ENCODE results near the gene CHST12. TPM values are rescaled to one million over a fixed set of nuclear protein-coding genes. Genes with fewer than 3 reads are reported as not detected.
A peak's percentile ranks its signal among the peaks of the same experiment; 100 is the strongest.

Gene CHST12
- total RNA-seq, 2 donors from 2014 or later: 8.7 to 8.8 TPM

- intact Hi-C loops (cut with DNase I): no loop called here
- no peak for TF ChIP-seq CTCF (IDR thresholded peaks at IDR 0.05)
- H3K9ac ChIP-seq (ENCODE audit: low read depth in 2 of 2, low read length in 2 of 2): no peak overlapping the region
- no peak overlapping the region for H3K27ac ChIP-seq
- no peaks in the 10 kb centered on the region for H3K27me3 ChIP-seq
- no peaks in the 10 kb centered on the region for H3K9me3 ChIP-seq
- peak overlapping the region; percentile 36 for H3K4me3 ChIP-seq
- no peaks in the 10 kb centered on the region for H3K36me3 ChIP-seq
- peaks cover 7% of the 10 kb centered on the region for H3K4me1 ChIP-seq
- DNase-seq: no peak
These were observed 761 bp upstream of the CHST12 start for GRCh38 chr7:2402687-2403013.

- Histone ChIP-seq H3K9ac (ENCODE audit: low read depth in 2 of 2, low read length in 2 of 2) (peak overlapping the region; percentile 70 to 74), H3K27ac (peak overlapping the region; percentile 22), H3K27me3 (no peaks in the 10 kb centered on the region), H3K36me3 (no peaks in the 10 kb centered on the region), H3K4me3 (peak overlapping the region; percentile 87), H3K4me1 (peaks cover 7% of the 10 kb centered on the region), H3K9me3 (no peaks in the 10 kb centered on the region)
- no peak for TF ChIP-seq CTCF (IDR thresholded peaks at IDR 0.05)
- DNase-seq: peak; percentile 42
- intact Hi-C loops (cut with DNase I): no loop called here
These were observed 572 bp downstream of the CHST12 start for GRCh38 chr7:2403718-2404648.

GRCh38 chr7:2404714-2405119 is 1.3 kb downstream of the CHST12 start:
- Histone ChIP-seq H3K27me3 (no peaks in the 10 kb centered on the region), H3K4me1 (peaks cover 7% of the 10 kb centered on the region), H3K9me3 (no peaks in the 10 kb centered on the region), H3K36me3 (no peaks in the 10 kb centered on the region), H3K4me3 (peak overlapping the region; percentile 87), H3K27ac (no peak overlapping the region), H3K9ac (ENCODE audit: low read depth in 2 of 2, low read length in 2 of 2) (peak overlapping the region; percentile 26 to 70)
- no peak for TF ChIP-seq CTCF (IDR thresholded peaks at IDR 0.05)
- intact Hi-C loops (cut with DNase I): no loop called here
- no peak for DNase-seq

GRCh38 chr7:2405201-2405600 is 1.8 kb downstream of the CHST12 start:
- Histone ChIP-seq H3K27ac (peak overlapping the region; percentile 6), H3K9ac (ENCODE audit: low read depth in 2 of 2, low read length in 2 of 2) (peak overlapping the region in 1 of 2 donors; percentile 51), H3K27me3 (no peaks in the 10 kb centered on the region), H3K36me3 (no peaks in the 10 kb centered on the region), H3K4me3 (no peak overlapping the region), H3K9me3 (no peaks in the 10 kb centered on the region), H3K4me1 (peaks cover 7% of the 10 kb centered on the region)
- intact Hi-C loops (cut with DNase I): no loop called here
- no peak for TF ChIP-seq CTCF (IDR thresholded peaks at IDR 0.05)
- DNase-seq: no peak

DNA sequence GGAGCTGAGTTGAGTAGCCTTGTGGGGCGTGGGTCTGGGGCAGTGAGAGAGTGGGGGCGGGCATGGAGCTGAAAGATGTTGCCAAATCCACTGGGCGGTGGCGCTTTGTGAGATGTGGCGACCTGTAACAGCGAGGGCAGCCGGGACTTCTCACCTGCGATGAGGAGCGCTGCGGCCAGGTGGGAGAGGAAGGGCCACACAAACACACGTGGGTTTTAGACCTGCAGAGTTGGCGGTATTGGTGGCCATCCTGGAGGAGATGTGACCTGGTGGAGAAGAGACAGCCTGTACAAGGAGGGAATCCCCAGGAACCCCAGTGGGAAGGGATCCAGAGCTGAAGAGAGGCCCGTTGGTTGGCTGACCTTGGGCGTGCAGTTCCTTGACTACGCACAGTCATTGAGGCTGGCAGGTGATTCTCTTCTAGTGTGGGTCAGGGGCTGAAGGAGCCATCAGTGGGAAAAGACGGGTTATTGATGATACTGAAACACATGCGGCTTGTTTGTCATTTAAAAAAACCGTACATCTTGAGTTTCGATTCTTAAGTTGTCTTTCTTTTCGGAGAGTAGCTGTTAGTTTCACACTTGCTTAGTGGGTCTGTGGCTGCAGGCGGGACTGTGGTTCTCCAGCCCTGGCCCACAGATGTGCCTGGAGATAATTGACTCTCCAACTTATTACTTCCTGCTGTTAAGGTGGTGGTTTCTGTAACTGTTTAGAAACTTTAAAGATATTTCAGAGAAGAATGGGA is 2.4 kb downstream of the CHST12 start:
- H3K4me1 ChIP-seq: peaks cover 7% of the 10 kb centered on the region
- no peak overlapping the region for H3K4me3 ChIP-seq
- TF ChIP-seq CTCF (IDR thresholded peaks at IDR 0.05): no peak
- DNase-seq: no peak
- intact Hi-C loops (cut with DNase I): no loop called here
- peak overlapping the region in 1 of 2 donors; percentile 51 for H3K9ac ChIP-seq (ENCODE audit: low read depth in 2 of 2, low read length in 2 of 2)
- peak overlapping the region; percentile 6 for H3K27ac ChIP-seq
- no peaks in the 10 kb centered on the region for H3K36me3 ChIP-seq
- H3K9me3 ChIP-seq: no peaks in the 10 kb centered on the region
- H3K27me3 ChIP-seq: no peaks in the 10 kb centered on the region

Data from colonic mucosa (tissue), 4 donors.